ENCODE measurements around the gene UBE2G1.
"Not testable (repeated sequence)": the region's sequence is repeated elsewhere in the genome, so short reads cannot be mapped to it uniquely, and the experiment has no call there.

Gene UBE2G1

GRCh38 chr17:4375039-4375748 lies 8.7 kb upstream of the UBE2G1 start:
- no peak for DNase-seq (ENCODE audit: low spot score)

DNA sequence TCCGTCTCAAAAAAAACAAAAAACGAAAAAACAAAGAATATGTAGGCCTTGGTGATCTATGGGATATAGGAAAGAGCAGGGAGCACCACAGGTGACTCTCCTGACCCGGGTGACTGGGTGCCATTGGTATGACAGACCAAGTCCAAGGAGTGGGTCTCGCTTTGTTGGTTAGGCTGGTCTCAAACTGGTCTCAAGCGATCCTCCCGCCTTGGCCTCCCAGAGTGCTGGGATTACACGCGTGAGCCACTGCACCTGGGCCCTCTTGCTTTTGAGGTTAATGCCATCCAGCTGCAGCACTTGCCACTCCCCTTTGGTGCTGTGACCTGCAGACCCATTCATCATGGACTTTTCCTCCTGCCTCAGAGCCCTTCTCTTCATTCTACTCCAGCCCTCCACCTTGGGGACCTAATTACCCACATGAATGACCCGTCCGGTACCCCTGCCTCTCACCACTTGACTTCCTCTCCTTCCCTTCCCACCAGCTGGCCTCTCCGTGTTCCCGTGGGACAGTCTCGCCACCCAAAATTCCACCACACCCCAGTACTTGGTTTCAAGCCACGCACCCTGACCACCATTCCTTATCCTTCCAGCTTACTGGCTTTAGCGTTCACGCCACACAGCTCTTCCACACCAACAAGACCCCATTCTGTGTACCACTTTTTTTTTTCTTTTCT lies 3.2 kb upstream of the UBE2G1 start:
- no peak for DNase-seq (ENCODE audit: low spot score)

- no peak for DNase-seq (ENCODE audit: low spot score)
Measured at GRCh38 chr17:4368341-4368740, 1.9 kb upstream of the UBE2G1 start.

GRCh38 chr17:4367177-4367576 lies 702 bp upstream of the UBE2G1 start:
- DNase-seq (ENCODE audit: low spot score), result not testable (repeated sequence)

DNA sequence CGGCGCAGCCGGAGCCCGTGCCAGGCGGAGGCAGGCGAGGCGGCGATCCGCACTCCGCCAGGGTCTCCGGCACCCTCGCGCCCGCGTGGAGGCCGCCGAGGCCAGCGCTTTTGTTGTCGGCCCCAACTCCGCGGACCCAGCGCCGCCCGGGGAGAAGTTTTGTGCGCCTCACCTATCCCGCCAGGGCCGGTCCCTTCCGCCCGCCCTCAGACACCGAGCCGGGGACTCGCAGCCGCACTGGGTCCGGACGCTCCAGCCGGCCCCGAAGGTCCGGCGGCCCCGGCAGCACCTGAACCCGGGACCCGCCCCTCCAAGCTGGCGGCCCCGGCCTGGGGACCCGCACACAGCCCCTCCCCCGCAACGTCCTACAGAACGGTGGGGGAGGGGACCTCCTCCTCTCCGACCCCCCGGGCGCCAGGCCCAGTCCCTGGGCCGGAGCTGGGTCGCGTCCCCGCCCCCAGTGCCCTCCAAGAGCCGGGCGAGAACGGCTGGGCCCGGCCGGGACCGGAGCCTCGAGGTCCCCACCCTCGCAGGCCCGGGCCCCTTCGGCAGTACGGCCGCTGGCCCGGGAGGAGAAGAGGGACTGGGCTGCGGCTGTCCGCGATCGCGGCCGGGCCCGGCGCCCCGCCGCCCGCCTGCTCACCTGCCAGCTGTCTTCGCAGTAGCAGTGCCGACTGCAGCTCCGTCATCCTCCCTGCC lies 698 bp downstream of the UBE2G1 start:
- DNase-seq (ENCODE audit: low spot score), result no peak

DNA sequence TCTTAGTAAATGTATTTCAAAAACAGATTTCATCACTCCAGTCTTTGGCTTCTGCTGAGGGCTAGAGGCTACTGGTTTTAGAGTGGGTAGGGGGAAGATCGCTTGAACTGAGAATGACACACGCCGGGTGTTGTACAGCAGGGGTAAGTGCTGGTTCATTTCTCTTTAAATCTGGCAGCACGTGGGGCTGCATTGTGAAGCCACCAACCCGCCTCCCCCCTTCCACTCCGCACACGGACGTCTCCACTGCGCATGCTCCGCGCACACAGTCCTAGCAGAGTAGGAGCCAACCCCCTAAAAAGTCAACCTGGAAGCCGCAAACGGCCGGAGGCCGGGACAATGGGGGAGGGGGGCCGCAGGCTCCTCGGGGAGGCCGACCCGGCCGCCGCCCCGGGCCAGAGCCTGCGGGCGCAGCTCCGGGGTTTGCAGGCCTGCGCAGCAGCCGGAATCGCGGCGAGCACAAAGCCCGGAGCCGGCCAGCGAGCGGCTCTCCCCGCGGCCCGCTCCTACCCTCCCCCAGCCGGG lies 1.3 kb downstream of the UBE2G1 start:
- peak; percentile 94 for DNase-seq (ENCODE audit: low spot score)

GRCh38 chr17:4364622-4365041 lies 1.8 kb downstream of the UBE2G1 start:
- DNase-seq (ENCODE audit: low spot score), result no peak

GRCh38 chr17:4362141-4362540 lies 4.3 kb downstream of the UBE2G1 start:
- peak; percentile 78 for DNase-seq (ENCODE audit: low spot score)

DNA sequence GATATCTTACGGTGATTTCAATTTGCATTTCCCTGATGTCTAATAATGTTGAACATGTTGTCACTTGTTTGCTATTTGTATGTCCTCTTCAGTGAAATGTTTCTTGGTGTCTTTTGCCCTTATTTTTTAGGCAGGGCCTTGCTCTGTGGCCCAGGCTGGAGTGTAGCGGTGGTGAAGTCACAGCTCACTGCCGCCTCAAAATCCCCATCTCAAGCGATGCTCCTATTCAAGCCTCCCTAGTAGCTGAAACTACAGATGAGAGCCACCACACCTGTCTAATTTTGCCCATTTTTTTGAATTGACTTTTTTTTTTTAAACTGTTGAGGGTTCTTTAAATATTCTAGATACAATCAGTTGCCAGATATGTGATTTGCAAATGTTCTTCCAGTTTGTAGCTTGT lies 8.3 kb downstream of the UBE2G1 start:
- DNase-seq (ENCODE audit: low spot score), result no peak

DNA sequence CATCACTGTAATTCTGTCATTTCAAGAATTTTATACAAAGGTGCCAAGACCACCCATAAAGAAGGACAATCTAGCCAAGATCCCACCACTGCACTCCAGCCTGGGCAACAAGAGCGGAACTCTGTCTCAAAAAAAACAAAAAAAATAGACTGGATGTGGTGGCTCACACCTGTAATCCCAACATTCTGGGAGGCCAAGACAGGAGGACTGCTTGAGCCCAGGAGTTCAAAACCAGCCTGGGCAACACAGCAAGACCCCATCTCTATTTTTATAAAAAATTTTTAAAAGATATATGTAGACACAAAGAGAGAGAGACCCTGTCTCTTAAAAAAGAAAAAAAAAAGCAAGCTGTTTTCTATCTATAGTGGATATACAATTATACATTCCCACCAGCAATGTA lies 8.8 kb downstream of the UBE2G1 start:
- DNase-seq (ENCODE audit: low spot score), result no peak

GRCh38 chr17:4357030-4357628 lies 9.3 kb downstream of the UBE2G1 start:
- no peak for DNase-seq (ENCODE audit: low spot score)

- DNase-seq (ENCODE audit: low spot score), result no peak
Measured at GRCh38 chr17:4354862-4355514, 11.5 kb downstream of the UBE2G1 start.

- DNase-seq (ENCODE audit: low spot score), result no peak
Measured at GRCh38 chr17:4354206-4354605, 12.3 kb downstream of the UBE2G1 start.

DNA sequence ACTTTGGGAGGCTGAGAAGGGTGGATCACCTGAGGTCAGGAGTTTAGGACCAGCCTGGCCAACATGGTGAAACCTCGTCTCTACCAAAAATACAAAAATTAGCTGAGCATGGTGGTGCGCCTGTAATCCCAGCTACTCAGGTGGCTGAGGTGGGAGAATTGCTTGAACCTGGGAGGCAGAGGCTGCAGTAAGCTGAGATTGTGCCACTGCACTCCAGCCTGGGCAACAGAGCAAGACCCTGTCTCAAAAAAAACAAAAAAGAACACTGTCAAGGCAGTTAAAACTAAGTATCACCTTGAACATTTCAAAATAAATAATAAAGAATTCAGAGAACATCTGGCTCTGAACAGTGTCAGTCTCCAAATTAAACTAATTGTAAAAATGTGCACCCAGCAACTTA lies 16.3 kb downstream of the UBE2G1 start:
- DNase-seq (ENCODE audit: low spot score), result not testable (repeated sequence)

DNA sequence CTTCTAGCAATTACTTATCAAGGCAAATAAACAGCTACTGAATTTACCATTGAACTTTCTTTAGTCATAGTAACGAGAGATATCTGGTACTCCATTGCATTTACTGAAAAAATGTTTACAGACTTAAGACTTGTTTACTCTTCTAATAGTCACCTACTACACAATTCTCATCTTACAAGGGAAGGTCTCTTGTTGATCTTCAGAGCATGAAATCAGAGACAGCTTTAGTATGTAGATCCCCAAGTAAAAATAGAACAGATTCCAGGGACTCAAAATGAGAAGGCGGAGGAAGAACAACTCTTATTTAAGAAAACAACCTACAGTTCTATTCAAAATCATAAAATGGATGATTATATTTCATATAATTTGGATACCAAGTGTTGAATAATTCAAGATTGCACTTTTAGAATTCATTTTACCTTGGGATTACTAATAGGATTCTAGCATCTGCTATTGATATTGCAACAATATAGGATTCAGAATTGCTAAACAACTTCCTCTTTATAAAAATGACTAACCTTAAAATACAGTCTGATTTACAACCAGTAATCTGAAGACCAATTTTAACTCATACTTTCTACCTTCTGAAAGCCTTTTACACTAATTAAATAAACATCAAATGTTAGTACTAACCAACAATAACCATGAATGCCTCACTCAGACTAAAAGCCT lies 20.8 kb downstream of the UBE2G1 start:
- no peak for DNase-seq (ENCODE audit: low spot score)

GRCh38 chr17:4344926-4345325 lies 21.5 kb downstream of the UBE2G1 start:
- DNase-seq (ENCODE audit: low spot score), result no peak

DNA sequence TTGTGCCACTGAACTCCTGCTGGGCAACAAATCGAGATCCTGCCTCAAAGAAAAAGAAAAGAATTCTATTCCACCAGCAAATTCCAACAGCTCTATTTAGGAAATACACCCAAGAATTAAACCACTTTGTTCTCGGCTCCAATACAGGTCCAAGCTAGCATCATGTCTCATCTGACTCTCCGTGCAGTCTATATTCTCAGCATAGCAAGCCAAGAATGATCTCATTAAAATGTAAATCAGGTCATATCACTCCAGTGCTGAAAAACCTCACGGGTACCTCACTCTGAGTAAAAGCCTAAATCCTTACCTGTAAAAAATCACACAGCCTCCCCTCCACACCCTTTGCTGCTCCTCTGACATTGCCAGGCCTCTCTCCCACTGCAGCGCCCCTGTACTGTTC lies 23.9 kb downstream of the UBE2G1 start:
- no peak for DNase-seq (ENCODE audit: low spot score)

- no peak for DNase-seq (ENCODE audit: low spot score)
Measured at GRCh38 chr17:4341616-4341977, 24.9 kb downstream of the UBE2G1 start.

- no peak for DNase-seq (ENCODE audit: low spot score)
Measured at GRCh38 chr17:4340914-4341615, 25.4 kb downstream of the UBE2G1 start.

DNA sequence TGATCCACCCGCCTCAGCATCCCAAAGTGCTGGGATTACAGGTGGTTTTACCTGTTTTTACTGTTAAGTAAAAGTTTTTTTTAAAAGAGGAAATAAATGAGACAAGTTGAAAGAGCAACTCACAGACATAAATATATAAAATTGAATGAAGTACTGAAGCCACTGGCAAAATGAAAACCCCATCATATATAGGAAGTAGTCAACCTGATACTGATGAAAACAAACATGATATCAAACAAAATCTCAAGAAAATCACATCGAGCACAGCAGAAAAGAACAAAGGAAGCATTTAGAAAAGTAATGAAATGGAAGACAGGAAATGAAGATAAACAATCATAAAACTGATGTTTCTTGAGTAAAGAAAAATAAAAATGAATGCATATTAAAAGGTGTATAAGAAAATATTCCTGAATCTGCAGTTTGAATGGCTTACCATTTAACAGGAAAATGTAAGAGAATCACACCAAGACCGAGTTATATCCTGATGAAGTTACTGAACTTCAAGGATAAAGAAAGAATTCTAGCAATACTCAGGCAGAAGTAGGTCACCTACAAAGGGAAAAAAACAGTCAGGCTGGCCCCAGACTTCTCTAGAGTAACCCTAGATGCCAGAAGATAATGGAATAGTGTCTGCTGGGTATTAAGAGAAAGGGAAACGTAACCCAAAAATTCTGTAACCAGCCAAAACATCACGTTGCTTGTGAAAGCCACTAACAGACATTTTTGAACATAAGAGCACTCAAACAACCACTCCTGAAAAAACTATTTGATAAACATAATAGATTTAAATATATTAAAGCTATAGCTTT lies 31.5 kb downstream of the UBE2G1 start:
- no peak for DNase-seq (ENCODE audit: low spot score)

Data from pons (tissue), 1 donor.